Tibial nerve (tissue), 4 donors: ENCODE data around the gene EFCAB13. TPM values are rescaled to one million over a fixed set of nuclear protein-coding genes. Genes with fewer than 3 reads are reported as not detected.

ENCODE experiments used
- DNase-seq, 2 donors: peaks; one replicate each; pipeline ENCODE4 v3.0.0-alpha.2; 2019; ENCODE audit warnings: low spot score in 2 of 2
- H3K27ac ChIP-seq, 4 donors: fragments of 200-600 bp; sonication (generic) in 3 of 4; one replicate each; pipeline ENCODE4 v1.5.1; 2017 to 2019; ENCODE audit warnings: mild to moderate bottlenecking in 1 of 4
- H3K27me3 ChIP-seq, 2 donors: fragments of 200-600 bp; sonication (generic) in 1 of 2; one replicate each; pipeline versions ENCODE4 v1.5.1 to v1.6.0; 2017 to 2019
- H3K36me3 ChIP-seq, 3 donors: fragments of 200-600 bp; sonication (generic); one replicate each; pipeline ENCODE4 v1.5.1; 2018 to 2019
- H3K4me1 ChIP-seq, 4 donors: fragments of 200-600 bp; sonication (generic) in 3 of 4; one replicate each; pipeline ENCODE4 v1.5.1; 2017 to 2019
- H3K4me3 ChIP-seq, 4 donors: fragments of 200-600 bp; sonication (generic) in 3 of 4; one replicate each; pipeline ENCODE4 v1.5.1; 2017 to 2019; ENCODE audit warnings: mild to moderate bottlenecking in 1 of 4, moderate library complexity in 1 of 4
- H3K9me3 ChIP-seq, 4 donors: fragments of 200-600 bp; sonication (generic) in 3 of 4; one replicate each; pipeline ENCODE4 v1.5.1; 2017 to 2019
- EP300 ChIP-seq, 2 donors: sonication (generic); formaldehyde crosslinking; IDR thresholded peaks; one replicate each; pipeline ENCODE4 v1.6.1; 2017; ENCODE audit warnings: antibody characterized with exemption in 2 of 2, mild to moderate bottlenecking in 1 of 2
- POLR2A ChIP-seq, 2 donors: fragments of 450-650 bp; IDR thresholded peaks; one replicate each; pipeline ENCODE4 v1.6.1; 2017; ENCODE audit warnings: antibody characterized with exemption in 2 of 2, mild to moderate bottlenecking in 2 of 2, moderate library complexity in 2 of 2
- WGBS, 2 donors: methylation state at CpG; one replicate each; pipeline ENCODE4 v1.1.5; 2018; 5-methylcytosine and 5-hydroxymethylcytosine counted together
- total RNA-seq, 4 donors: library from RNA; depleted of rRNA; stranded (reverse); fragments of >200 nt; gene quantifications; one replicate each; pipeline ENCODE4 v1.1.0, GENCODE V29; 2016
- TF ChIP-seq, protein P1 (sequence below), 5 experiments: fragments of 200-600 bp in 3 of 5; fragments of 450-650 bp in 2 of 5; sonication (generic) in 3 of 5; IDR thresholded peaks; one replicate each; pipeline ENCODE4 v1.5.1; 2016 to 2019; ENCODE audit warnings: antibody characterized with exemption in 5 of 5, mild to moderate bottlenecking in 3 of 5, moderate library complexity in 2 of 5

Gene EFCAB13
- total RNA-seq, result 10 to 100 TPM in 2 of 4 donors, 1 to 10 TPM in 2; 6.5 to 15.1 (median 10.2) TPM

GRCh38 chr17:47323382-47324223 lies at the start of gene EFCAB13:
EFCAB13 (plus strand) TSS chr17:47323955; CDS start chr17:47328354, 4,399 bp downstream.
- peaks cover 0 to 12% (median 0%) of the 10 kb centered on the region in 4 donors for H3K4me1 ChIP-seq
- TF ChIP-seq POLR2A (IDR thresholded peaks at IDR 0.05) (peak; percentile 88 to 99), EP300 (IDR thresholded peaks at IDR 0.05) (peak in 1 of 2 donors; percentile 96)
- TF ChIP-seq, protein P1, sequence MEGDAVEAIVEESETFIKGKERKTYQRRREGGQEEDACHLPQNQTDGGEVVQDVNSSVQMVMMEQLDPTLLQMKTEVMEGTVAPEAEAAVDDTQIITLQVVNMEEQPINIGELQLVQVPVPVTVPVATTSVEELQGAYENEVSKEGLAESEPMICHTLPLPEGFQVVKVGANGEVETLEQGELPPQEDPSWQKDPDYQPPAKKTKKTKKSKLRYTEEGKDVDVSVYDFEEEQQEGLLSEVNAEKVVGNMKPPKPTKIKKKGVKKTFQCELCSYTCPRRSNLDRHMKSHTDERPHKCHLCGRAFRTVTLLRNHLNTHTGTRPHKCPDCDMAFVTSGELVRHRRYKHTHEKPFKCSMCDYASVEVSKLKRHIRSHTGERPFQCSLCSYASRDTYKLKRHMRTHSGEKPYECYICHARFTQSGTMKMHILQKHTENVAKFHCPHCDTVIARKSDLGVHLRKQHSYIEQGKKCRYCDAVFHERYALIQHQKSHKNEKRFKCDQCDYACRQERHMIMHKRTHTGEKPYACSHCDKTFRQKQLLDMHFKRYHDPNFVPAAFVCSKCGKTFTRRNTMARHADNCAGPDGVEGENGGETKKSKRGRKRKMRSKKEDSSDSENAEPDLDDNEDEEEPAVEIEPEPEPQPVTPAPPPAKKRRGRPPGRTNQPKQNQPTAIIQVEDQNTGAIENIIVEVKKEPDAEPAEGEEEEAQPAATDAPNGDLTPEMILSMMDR (IDR thresholded peaks at IDR 0.05), result peak in 4 of 5 experiments; percentile 10 to 62 (median 38)
- H3K9me3 ChIP-seq, result no peaks in the 10 kb centered on the region
- peak within 1 kb of the TSS; percentile 90 to 96 (median 92) for H3K27ac ChIP-seq
- 0 to 2% methylated on average over 64 to 70 of the region's 72 CpGs for WGBS, 2 donors
- H3K4me3 ChIP-seq, result peak within 1 kb of the TSS; percentile 54 to 71 (median 60)
- peak; percentile 84 to 85 for DNase-seq
- peaks cover 0 to 12% (median 0%) of the 10 kb centered on the region in 3 donors for H3K36me3 ChIP-seq
- H3K27me3 ChIP-seq, result no peaks in the 10 kb centered on the region

DNA sequence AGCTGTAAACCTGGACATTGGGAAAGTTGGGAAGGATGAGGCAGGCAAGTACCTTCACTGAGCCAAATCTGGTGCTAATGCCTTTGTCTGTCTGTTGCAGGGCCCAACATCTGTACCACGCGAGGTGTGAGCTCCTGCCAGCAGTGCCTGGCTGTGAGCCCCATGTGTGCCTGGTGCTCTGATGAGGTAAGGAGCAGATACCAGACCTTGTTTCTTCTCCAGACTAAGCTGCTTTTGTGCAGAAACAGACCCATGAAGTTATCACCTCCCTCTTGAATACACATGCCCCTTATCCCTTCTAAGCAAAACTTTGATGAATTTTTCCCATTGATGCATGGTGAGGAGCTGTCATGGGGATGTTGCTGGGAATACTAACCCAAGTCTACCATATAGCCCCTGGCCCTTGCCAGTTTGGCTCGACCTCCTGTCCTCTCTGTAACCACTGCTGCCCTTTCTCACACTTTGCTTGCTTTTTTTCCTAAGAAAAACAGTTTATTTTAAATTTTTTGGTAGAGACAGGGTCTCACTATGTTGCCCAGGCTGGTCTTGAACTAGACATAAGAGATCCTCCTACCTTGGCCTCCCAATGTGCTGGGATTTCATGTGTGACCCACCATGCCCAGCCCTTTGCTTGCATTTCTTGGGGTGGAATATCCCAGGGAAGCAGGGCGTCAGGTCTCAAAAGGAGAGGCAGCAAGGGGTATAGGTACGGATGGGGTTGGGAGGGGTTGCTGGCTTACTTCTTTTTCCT lies 49.3 kb upstream of the EFCAB13 start:
- Histone ChIP-seq H3K27me3 (no peaks in the 10 kb centered on the region), H3K36me3 (no peaks in the 10 kb centered on the region), H3K27ac (peak overlapping the region; percentile 56 to 89 (median 80)), H3K9me3 (no peaks in the 10 kb centered on the region), H3K4me3 (no peak overlapping the region), H3K4me1 (peaks cover 0 to 60% (median 39%) of the 10 kb centered on the region in 4 donors)
- no peak for TF ChIP-seq POLR2A (IDR thresholded peaks at IDR 0.05)
- TF ChIP-seq EP300 (IDR thresholded peaks at IDR 0.05), result no peak
- TF ChIP-seq, protein P1 (IDR thresholded peaks at IDR 0.05), result no peak
- 89 to 93% methylated on average over 5 of the region's 5 CpGs for WGBS, 2 donors
- DNase-seq, result no peak

DNA sequence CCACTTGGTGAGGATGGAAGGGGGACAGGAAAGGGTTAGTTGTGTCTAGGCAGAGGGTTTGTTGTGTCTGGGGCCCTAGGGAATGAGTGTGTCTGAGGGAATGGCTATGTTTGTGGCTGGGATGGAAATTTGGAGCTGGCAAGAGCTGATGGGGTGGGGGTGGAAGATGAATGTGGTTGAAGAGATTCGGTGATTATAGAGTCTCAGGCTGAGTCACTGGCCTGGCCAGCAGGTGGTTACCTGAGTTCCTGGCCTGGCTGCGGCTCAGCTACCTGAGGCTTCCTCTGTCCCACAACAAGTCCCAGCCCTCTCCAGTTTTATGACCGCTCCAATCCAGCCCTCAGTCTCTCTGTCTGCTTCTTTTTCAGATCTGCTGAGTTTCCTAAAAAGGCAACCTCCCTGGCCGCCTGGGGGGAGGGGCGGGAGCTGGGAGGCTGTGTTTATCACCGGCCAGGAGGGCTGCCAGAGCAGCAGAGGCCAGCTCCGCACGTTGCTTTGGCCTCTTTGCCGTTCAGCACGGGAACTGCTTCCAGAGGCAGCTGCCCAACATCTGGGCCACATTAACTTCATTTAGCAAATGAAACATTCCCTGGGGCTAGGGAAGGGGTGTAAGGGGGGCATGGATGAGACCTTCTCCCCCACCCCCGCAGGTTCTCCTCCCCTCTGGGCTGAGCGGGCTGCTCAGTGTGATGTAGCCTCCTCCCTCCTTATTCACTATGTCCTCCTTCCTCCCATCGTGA lies 48.3 kb upstream of the EFCAB13 start:
- TF ChIP-seq EP300 (IDR thresholded peaks at IDR 0.05) (peak in 1 of 2 donors; percentile 90), POLR2A (IDR thresholded peaks at IDR 0.05) (no peak)
- TF ChIP-seq, protein P1 (IDR thresholded peaks at IDR 0.05), result no peak
- Histone ChIP-seq H3K27me3 (no peaks in the 10 kb centered on the region), H3K4me1 (peaks cover 0 to 63% (median 48%) of the 10 kb centered on the region in 4 donors), H3K9me3 (no peaks in the 10 kb centered on the region), H3K36me3 (no peaks in the 10 kb centered on the region), H3K4me3 (no peak overlapping the region), H3K27ac (peak overlapping the region; percentile 56 to 89 (median 80))
- DNase-seq, result peak; percentile 89 to 91
- 24 to 30% methylated on average over 13 of the region's 13 CpGs for WGBS, 2 donors

DNA sequence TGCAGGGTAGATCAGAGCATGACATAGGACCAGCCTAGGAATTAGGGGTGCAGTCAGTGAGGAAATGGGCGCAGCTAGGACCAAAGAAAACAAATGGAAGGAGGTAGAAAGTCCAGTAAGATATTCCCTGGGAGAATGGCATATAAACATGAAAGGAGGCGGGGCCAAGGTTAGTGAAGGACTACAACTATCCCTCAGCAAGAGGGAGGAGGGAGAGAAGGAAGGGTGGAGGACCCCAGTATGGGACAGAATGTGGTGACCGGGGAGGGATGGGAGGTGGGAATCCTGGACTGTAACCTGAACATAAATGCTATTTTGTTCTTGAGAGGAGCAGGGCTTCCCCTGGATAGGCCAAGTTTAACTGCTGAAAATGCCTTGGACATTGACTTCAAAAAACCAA lies 47.3 kb upstream of the EFCAB13 start:
- Histone ChIP-seq H3K4me3 (no peak overlapping the region), H3K9me3 (no peaks in the 10 kb centered on the region), H3K36me3 (no peaks in the 10 kb centered on the region), H3K27me3 (no peaks in the 10 kb centered on the region), H3K27ac (peak overlapping the region; percentile 56 to 89 (median 80)), H3K4me1 (peaks cover 0 to 73% (median 53%) of the 10 kb centered on the region in 4 donors)
- WGBS, 2 donors, result 67 to 70% methylated on average over 3 of the region's 3 CpGs
- TF ChIP-seq POLR2A (IDR thresholded peaks at IDR 0.05) (no peak), EP300 (IDR thresholded peaks at IDR 0.05) (no peak)
- TF ChIP-seq, protein P1 (IDR thresholded peaks at IDR 0.05), result no peak
- no peak for DNase-seq
